GM15510 (cell line): ENCODE data around the gene TARBP1.
A peak's percentile ranks its signal among the peaks of the same experiment; 100 is the strongest.

Experiments
- POLR2A ChIP-seq: IDR thresholded peaks from 3 replicates; pipeline ENCODE4 v1.6.1; 2011; ENCODE audit warnings: borderline replicate concordance; ENCODE audit not compliant: insufficient read length; ENCODE audit errors: extremely low read depth

Gene TARBP1

DNA sequence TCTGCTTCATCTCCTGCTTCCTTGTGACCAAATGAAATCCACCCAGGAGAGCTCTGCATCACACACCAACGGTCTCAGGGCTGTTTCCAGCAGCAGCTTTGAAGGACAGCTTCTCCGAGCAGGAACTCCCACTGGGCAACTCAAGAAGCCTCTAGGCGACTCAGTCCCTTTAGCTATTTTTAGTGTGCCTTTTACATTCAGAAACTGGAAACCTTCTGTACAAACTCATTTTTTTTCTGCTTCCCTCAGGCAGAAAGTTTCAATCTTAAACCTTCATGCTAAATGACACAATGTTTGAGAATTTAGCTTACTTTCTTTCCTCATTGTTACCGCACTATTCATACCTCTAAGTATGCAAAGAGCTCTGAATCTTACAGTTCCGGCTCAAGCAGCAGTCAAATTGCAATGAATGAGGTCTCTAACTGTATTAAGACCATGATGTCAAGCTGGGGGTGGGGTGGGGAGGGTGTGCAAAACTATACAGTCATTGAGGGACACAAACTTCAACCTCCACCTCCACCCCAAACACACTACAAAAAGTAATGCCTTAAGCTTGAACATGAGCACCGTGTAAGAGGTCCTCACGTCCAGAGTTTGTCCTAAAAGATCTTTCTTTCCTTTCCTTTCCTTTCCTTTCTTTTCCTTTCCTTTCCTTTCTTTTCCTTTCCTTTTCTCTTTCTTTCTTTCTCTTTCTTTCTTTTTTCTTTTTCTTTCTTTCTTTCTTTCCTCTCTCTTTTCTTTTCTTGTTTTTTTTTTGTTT, 16.4 kb upstream of the TARBP1 start:
- TF ChIP-seq POLR2A, result no peak

DNA sequence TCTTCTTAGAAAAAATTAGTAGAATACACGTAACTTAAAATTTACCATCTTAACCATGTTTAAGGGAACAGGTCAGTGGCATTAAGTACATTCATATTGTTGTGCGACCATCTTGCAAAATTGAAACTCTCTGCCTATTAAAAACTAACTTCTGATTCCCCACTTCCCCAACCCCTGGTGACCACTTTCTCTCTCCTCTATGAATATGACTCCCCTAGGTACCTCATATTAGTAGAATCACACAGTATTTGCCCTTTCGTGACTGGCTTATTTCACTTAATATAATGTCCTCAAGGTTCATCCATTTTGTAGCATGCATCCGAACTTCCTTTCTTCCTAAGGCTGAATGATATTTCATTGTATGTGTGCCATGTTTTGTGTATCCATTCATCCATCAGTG, 15.1 kb upstream of the TARBP1 start:
- TF ChIP-seq POLR2A, result no peak

DNA sequence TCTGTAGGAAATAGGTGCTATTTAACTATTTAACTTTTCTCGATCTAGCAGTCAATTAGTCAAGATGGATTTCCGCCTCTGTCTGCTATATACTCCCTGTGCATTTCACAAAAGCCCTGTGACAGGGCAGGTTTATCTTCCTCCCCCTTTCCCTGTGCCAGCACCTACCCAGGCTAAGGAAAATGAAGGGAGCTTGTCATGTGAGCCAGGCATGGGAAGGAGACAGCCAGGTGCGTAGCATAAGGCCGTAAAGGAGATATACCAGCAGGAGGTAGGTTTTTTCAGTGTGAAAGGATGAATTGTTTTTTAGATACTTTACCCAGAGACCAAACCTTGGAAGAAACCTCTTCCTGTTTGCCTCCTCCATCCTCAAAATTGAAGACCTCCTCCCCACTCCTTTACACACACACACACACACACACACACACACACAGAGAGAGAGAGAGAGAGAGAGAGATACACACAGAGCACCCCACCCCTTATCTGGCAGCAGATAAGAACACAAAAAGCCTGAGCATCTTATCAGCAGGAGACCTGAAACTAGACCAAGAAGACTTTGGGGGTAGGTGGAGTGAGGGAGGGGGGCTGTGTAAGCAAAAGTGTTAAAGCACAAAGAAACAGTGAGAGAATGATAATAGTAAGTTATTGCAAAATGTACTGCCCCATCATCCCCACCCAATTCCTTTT, 12.0 kb upstream of the TARBP1 start:
- TF ChIP-seq POLR2A, result no peak

DNA sequence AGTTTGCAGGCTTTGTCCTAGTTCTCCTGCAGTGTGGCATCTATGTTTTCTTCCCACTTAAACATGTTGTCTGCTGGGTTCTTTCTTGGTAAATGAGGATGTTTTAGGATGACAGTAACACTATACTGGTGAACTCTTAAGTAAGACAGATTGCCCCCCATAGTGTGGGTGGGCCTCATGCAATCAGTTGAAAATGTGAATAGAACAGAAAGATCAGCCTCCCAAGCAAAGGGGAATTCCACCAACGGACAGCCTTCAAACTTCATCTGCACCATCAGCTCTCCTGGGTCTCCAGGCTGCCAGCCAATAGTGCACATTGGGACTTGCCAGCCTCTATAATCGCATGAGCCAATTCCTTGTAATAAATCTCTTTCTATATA, 10.7 kb upstream of the TARBP1 start:
- TF ChIP-seq POLR2A, result no peak

DNA sequence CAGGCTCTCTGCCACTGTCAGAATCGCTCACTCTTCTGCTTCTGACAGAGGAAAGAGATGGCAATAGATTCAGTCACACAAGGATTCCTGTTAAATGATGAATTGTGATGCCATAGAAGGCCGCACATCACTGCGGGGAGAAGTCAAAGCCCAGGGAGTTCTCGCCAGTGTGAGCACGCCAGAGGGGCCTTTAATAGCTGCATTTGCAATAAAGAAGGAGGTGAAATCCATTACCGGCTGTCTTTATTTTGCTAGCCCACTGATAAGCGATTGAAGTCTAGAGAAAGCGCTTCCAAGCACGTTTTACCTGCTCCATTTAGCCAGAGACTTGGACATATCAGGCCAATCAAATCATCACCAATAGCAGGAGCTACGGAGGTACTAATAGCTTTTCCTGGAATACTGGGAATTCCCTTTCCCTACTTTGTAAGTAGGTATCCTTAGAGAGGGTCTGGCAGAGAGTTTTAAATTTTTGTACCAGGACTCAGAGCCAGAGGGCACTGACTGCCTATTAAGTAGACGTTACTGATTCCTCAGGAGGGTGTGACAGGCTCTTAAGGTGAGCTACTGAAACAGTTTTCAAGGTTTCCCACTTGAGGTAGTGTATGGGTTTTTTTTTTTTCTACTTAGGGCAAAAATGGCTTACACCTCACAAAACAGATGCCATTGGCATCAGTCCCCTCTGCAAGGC, 10.2 kb upstream of the TARBP1 start:
- TF ChIP-seq POLR2A, result no peak

DNA sequence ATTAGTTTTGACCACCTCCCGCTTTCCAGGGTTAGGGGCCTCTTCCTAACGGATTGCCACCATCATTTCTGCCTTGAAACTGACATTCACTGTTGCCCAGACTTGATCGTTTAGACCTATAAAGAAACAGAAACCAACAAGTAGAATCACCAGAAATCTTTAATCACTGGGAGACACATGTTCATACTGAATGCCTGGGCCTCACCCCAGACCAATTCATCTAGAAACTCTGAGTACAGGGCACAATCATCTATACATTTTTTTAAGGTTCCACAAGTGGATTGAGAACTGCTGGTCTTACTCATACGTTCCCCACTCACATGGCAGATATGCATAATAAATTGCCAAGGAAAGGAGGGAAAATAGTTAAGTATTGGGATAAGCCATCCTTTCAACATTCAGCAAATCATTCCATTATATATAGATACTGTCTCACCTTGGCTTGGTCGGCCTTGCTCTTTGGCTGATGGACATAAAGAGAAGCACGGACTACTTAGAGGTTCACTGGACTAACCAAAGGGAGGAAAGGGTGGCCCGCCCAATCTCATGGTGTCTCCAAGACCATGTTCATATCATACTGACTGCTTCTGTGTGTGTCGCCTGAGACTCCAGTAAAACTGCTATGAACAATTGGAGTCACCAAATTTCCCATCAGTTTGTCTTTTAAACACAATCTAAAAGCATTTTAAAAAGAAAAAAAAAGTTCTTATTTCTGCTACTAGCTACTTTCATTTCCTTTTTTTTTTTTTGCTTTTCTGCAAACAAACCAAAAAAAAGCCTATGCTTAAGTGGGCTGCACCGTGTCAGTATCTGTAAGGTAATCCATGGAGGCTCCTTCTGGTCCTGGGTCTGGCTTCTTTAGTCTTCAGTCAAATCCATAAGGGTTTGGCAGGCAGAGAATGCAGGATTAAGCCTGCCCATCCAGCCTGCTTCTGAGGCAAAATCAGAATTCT, 9.4 kb upstream of the TARBP1 start:
- no peak for TF ChIP-seq POLR2A

DNA sequence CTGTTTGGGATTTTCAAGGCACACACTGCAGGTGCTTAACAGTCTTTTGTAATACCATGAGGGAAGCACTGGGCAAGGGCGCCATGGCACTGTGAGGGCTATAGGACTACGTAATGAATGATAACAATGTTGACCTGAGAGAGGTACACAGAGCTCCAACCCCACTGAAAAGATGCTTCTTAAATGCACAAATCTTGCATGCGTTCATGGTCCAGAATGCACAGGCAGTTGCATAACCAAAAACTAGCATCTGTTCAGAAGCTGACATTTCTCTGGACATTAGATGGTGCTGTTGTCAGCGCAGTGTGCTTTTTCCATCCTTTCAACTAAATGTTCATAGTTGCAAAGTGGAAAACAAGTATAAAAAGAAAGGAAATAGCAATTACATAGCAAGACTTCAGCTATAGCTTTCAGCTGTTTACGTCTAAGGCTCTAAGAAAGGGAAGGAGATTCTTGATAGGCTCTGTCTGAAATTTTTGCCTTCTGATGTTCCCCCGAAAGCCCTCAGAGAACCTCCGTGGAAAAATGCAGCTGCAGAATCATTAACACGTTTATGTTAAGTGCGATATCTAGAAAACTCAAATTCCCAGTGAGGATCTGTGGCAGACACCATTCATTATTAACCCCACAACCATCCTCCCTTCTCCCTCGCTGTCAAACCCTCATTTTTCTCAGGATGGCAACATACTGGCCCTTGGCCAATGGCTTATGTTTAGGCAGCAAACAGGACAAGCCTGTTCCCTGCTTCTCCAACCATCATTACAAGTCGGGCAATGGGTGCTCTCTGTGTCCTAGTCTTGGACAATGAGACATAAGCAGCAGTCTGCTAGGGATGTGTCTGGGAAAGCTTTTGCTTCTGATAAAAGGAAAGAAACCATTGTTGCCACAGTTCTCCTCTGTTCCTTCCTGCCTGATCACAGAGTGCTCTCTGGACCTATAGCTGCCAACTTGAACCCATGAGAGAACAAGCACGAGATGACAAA, 8.2 kb upstream of the TARBP1 start:
- TF ChIP-seq POLR2A, result no peak

DNA sequence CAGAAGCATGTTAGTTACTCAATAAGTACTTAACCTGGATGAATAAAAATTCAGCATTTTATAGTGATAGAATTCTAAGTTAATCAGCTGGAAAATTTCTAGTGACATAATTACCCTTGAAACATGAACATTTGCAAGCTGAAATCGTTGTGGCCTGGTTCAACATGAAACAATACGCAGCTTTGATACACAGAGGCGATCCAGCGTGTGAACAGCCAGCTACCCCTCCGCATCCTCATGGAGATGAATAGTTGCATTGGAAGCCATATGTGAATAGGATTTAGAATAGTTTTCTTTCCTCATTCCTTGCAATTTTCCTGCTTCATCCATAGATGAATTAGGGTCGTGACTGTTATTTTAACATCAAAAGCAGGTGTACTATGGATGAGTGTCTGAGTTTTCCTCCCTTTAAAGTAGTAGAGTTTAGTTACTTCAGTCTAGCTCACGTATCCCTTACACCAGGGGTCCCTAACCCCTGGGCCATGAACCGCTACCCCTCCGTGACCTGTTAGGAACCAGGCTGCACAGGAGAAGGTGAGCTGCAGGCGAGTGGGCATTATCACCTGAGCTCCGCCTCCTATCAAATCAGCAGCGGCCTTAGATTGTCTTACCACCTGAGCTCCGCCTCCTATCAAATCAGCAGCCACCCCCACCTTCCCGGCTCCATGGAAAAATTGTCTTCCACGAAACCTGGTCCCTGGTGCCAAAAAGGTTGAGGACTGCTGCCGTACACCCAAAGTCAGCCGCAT, 6.2 kb upstream of the TARBP1 start:
- no peak for TF ChIP-seq POLR2A

DNA sequence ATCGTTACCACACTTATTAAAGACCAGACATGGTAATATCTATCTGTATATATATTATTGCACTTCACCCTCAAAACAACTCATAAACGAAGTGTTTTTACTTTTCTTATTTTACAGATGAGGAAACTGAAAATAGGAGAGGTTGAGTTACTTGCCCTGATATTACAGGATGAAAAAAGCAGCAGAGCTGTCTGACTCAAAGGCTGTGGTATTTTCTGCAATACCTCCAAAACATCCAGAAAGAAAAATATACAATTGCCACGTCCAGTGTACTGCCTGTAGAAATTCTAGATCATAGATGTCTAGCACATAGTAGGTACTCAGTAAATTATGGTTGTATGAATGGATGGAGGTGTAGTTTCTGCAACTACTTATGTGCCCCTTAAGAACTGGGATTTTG, 5.2 kb upstream of the TARBP1 start:
- TF ChIP-seq POLR2A, result no peak

DNA sequence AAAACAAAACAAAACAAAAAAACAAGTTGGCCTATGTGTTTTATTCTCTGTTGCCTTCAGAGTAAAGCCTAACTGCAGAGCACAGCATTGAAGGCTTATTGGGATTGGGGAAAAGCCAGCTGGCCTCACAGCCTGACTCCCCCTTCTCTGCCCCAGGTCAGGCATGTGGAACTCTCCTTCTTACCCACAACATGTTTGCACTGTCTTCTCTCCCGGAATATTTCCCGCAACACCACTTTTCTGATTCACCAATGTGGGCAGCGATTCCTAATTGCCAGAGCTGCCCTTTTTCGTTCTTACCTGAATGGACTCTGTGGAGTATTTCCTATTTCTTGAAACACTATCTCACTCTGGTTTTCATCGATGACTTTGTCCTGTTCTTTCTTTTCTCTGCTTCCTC, 2.8 kb upstream of the TARBP1 start:
- no peak for TF ChIP-seq POLR2A

DNA sequence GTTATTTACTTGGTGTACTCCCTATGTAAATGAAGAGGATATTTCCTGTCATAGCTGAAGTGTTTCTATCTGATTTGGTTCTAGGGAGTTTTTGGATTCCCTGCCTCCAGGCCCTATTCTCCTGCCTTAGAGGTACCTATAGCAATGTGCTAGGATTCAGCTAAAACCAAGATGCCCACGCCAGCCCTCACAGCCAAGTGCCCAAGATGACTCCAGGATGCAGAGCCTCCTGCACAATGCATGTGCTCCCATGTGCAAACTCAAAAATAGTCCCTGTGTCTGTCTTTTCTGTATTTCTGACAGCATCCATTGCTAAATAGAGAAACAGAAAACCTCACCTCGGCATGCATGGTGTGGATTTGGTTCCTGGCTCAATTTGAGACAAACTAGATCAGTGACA, 887 bp upstream of the TARBP1 start:
- no peak for TF ChIP-seq POLR2A

DNA sequence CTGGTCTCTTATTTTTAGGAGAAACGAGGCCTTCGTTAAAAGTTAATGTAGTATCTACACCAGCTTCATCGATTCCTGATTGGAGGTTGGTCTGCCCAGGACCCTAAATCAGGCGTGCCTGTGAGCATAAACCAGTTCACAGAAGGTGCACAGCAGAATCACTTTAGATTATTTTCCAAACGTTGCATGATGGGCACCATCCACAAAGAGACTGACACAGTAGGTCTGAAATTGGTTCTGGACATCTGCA, 256 bp upstream of the TARBP1 start:
- no peak for TF ChIP-seq POLR2A

DNA sequence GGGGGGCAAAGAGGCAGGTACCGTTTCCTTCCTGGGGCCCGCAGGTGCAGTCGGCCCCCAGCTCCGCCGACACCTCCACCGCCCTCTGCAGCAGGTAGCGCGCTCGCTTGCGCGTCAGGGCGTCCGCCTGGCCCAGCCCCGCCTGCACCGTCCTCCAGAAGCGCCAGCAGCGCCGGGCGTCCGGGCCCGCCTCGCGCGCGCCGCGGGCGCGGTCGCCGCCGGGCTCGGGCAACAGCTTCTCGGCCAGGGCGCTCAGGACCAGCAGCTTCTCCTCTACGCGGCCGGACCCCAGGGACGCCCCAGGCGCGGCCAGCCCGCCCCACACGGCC, 863 bp downstream of the TARBP1 start:
- TF ChIP-seq POLR2A, result peak; percentile 70
